Measurements from ENCODE around the gene CAPZA1.

DNA sequence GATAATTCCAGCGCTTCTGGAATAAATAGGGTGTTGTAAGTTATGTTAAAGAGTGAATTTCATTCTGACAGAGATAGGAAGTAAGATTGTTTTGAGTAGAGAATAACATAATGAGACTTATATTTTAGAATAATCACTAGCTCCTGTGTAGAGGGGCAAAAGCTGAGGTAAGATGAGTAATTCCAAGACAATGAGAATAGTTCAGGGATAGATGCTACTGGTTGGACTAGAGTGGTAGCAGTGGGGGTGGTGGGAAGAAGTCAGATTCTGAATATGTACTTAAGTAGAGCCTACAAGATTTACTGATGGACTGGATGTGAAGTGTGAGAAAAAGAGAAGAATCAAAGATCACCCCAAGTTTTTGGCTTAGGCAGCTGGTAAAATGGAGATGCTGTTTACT is 31.6 kb downstream of the CAPZA1 start:
- TF ChIP-seq CTCF (IDR thresholded peaks at IDR 0.05; ENCODE audit: low read depth, low read length) (no peak), EZH2phosphoT487 (IDR thresholded peaks at IDR 0.05; ENCODE audit: low read depth) (no peak)

Measured in OCI-LY3 (cell line).